DMS53 (cell line): ENCODE results near the gene LMCD1.

ENCODE experiments used
- DNase-seq: peaks from one replicate; lab custom pipeline; 2025; lab: John Stamatoyannopoulos, UW

LMCD1 gene

DNA sequence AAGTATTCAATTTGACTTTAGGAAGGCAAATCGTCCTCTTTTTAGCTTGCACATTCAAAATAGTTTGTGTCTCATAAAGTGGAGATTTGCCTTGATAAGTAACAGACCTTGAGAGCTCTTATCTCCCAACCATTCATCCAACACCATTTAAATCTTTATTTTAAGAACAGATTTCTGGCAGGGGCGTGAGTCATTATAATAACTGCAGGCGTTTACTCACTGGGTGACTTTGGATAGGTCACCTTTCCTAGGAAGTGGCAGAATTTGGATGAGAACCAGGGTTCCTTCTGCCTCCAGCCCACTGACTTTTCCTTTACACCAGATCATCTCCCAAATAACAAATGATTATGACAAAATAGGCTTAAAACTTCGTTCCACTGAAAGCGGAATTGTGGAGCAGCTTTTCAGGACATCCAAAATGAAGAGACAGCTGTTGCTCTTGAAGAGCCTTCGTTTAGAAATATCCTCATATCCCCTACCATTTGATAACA, 5.0 kb downstream of the LMCD1 start:
- DNase-seq: no peak

DNA sequence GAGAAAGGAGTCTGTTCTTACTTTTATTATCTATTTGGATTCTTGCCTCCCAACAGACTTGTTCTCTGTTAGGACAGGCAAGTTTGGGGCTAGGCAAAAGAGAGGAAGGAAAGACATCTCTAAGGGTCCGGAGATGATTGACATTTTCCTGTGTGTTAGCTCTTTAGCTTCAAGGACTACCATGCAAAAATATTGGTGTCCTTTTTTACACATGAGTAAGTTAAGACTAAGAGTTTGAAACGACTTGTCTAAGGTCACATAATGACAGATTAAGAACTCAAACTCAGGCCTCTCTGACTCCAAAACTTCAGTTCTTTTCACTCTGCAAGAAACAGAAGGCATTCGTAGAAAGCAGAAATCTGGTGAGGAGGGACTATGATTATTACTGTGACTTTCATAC, 5.9 kb downstream of the LMCD1 start:
- no peak for DNase-seq

GRCh38 chr3:8509961-8510360, 8.3 kb downstream of the LMCD1 start:
- no peak for DNase-seq

GRCh38 chr3:8512234-8512633, 10.6 kb downstream of the LMCD1 start:
- no peak for DNase-seq

- no peak for DNase-seq
Observed at GRCh38 chr3:8516047-8516661, 14.5 kb downstream of the LMCD1 start.

- DNase-seq: no peak
Observed at GRCh38 chr3:8516783-8517182, 15.2 kb downstream of the LMCD1 start.

DNA sequence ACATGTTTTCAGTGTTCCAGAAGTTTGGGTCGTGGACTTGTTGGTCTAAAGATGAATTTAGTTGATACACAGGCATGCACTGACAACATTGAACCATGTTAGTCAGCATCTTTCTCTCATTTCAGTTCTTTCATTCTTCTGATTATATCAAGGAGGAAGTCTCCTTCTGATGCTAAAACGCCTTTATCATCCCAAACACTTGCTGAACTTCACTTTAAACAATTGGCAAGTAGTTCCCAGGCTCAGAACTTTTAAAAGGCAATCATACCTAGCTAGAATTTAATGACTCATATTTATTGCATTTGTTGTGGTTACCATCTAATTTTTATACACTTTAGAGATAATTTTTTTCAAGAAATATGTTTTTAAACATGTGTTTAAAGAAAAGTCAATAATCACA, 15.9 kb downstream of the LMCD1 start:
- DNase-seq: no peak

GRCh38 chr3:8518138-8518537, 16.5 kb downstream of the LMCD1 start:
- no peak for DNase-seq

DNA sequence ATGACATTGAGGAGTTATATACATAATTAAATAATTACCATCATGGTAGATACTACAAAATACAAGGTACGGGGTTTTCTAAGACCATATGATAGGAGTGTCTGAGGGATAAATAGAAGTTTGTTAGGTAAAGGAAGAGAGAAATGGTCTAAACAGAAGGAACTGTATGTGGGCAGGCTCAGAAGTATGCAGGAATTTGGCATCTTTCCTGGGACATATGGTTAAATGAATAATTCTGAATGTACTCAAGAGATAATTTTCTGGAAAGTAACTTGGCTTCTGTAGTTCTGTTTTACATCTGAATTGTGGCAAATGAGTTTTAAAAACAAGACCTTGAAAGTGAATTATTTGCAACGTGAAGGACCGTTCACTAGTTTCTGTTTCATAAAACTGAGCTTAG, 17.5 kb downstream of the LMCD1 start:
- DNase-seq: no peak

DNA sequence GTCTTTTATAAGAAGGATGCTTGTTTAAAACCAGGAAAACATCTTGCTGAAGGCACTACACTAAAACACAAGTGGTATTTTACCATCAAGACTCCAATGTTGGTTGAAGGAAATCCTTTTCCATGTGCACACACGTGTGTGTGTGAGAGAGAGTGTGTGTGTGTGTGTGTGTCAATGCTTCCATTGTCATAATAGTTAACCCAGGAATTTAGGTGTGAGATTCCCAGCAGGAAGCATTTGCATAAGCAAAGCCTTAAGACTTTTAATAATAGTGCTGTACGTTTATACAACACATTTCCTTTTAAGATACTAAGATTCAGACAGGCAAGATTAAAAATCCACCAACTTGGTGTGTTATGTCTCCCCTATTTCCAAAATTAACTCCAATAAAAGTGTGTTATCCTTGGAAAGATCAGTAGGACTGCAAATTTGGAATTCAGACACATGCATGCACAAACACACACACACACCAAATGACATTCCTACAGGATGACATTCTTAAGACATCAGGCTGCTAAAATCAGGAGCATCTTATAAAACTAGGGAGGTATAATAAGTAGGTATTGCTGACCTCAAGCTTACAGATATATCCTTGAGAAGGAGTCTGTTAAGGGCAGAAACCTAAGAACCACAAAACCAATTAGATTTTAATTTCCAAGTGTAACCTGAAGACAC, 18.3 kb downstream of the LMCD1 start:
- no peak for DNase-seq

- no peak for DNase-seq
Observed at GRCh38 chr3:8520816-8521403, 19.3 kb downstream of the LMCD1 start.

- no peak for DNase-seq
Observed at GRCh38 chr3:8523041-8523440, 21.4 kb downstream of the LMCD1 start.

DNA sequence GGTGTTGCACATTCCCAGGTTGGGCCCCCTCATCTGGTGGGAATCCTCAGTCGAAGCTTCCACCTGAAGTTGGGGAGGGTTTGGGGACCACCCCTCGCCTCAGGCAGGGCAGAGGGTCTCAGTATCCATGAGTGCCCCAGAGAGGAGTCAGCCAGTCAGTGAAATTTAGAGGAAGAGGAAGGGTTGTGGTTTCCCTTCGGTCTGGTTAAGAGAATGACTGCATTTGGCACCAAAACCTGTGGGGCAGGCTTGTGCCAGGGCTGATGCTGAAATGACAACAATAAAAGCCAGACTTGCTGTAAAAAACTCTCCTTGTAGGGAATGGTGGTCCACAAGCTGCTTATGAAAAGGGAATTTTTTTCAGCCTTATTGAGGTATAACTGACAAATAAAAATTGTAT, 22.6 kb downstream of the LMCD1 start:
- DNase-seq: no peak

DNA sequence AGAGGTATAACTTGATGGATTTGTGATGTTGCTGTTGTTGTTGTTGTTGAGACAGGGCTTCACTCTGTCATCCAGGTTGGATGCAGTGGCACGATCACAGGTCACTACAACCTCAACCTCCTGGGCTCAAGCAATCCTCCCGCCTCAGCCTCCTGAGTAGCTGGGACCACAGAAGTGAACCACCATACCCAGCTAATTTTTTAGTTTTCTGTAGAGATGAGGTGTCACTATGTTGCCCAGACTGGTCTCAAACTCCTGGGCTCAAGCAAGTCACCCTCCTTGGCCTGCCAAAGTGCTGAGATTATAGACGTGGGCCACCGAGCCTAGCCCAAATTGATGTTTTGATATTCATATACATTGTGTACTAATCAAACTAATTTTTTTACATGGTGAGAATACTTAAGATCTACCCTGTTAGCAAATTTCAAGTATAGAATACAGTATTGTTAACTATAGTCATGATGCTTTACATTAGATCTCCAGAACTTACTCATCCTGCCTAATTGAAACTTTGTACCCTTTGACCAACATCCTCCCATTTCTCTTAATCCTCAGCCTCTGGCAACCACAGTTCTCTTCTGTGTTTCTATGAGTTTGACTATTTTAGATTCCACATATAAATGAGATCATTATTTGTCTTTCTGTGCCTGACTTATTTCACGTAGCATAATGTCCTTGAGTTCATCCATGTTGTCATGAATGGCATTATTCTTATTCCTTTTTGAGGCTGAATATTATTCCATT, 23.2 kb downstream of the LMCD1 start:
- no peak for DNase-seq

DNA sequence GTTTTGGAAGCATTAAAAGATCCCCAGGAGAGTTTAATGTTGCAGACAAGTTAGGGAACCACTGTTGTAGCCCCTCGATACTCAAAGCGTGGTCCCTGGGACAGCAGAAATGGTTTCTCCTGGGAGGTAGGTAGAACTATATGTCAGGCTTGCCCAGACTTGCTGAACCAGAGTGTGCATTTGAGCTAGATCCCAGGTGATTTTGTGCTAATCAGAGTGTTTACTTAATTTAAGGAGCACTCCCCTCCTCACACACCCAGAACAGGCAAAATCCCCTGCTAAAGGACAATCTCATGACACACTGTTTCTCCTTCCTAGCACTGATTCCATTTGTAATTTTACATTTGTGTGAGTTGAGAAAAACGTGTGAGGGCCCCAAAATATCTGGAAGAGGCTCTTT, 24.3 kb downstream of the LMCD1 start:
- DNase-seq: no peak

DNA sequence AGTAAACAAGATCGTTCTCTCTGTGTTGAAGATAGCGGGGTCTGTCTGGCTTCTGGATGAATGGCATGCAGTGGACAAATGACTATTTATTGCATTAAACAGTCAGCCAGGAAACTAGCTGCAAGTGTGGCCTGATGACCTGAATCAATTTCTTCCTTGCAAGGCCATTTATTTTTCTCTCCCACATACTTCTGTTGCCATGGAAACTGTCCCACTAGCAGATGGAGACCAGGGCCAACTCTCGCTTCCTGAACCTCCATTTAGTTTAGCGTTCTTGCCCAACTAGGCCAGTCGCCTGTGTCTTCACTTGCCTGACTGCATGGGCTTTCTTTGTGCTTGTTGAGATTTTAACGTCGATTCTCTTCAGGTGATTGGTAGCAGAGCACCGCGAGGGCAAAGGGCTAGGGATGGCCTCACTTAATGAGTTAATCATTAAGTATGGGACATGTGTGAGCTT, 27.6 kb downstream of the LMCD1 start:
- DNase-seq: peak; percentile 27

DNA sequence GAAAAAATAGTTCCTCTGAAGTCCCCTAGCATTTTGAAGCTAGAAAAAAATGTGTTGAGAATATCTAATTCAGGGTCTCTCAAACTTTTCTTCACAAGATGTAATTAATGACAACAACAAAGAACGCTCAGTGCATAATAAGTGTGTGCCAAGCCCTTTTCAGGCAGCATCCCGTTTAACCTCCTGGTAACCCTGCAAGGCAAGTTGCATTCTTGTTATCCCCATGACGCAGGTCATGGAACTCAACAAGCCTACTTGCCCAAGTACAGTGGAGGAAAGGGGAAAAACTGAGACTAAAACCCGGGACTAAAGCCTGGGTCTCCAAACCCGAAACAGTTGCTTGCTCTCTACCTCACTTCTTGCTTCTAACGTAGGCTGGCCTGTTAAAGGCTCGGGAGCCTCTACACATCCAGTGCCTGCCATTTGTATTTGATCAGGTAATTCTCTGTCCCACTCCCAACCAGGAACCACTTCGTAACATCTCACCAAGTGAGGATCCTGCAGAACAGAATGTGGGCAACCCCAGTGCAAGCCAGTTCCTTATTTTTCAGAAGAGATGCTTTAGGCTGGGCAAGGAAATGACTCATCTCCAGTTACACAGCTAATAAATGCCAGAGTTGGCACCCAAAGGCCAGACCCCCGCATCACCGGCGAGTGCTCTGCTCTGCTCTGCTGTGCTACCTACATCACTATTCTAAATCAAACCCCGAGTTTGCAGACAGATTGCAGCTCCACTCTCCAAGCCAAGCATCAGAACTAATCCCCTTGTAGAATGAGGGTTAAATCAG, 28.3 kb downstream of the LMCD1 start:
- no peak for DNase-seq

GRCh38 chr3:8530581-8530980, 29.0 kb downstream of the LMCD1 start:
- DNase-seq: no peak

- DNase-seq: no peak
Observed at GRCh38 chr3:8532251-8532871, 30.7 kb downstream of the LMCD1 start.

GRCh38 chr3:8536096-8537056, 34.8 kb downstream of the LMCD1 start:
- no peak for DNase-seq
